HG02678 (cell line): Measurements from ENCODE around the gene UHRF2.
"Not testable (repeated sequence)": the region's sequence is repeated elsewhere in the genome, so short reads cannot be mapped to it uniquely, and the experiment has no call there.

Experiments used
- ATAC-seq: cut with Tn5 transposase; IDR thresholded peaks from one replicate; pipeline ENCODE4 v1.9.1; 2021; ENCODE audit warnings: mild to moderate bottlenecking, moderate library complexity; ENCODE audit not compliant: unreplicated experiment

Gene UHRF2, protein sequence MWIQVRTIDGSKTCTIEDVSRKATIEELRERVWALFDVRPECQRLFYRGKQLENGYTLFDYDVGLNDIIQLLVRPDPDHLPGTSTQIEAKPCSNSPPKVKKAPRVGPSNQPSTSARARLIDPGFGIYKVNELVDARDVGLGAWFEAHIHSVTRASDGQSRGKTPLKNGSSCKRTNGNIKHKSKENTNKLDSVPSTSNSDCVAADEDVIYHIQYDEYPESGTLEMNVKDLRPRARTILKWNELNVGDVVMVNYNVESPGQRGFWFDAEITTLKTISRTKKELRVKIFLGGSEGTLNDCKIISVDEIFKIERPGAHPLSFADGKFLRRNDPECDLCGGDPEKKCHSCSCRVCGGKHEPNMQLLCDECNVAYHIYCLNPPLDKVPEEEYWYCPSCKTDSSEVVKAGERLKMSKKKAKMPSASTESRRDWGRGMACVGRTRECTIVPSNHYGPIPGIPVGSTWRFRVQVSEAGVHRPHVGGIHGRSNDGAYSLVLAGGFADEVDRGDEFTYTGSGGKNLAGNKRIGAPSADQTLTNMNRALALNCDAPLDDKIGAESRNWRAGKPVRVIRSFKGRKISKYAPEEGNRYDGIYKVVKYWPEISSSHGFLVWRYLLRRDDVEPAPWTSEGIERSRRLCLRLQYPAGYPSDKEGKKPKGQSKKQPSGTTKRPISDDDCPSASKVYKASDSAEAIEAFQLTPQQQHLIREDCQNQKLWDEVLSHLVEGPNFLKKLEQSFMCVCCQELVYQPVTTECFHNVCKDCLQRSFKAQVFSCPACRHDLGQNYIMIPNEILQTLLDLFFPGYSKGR

GRCh38 chr9:6412487-6413364 is at the start of gene UHRF2:
TSS of gene UHRF2 (plus strand) at chr9:6413199. CDS start at chr9:6413491, 292 bp downstream.
- peak; percentile 81 for ATAC-seq

DNA sequence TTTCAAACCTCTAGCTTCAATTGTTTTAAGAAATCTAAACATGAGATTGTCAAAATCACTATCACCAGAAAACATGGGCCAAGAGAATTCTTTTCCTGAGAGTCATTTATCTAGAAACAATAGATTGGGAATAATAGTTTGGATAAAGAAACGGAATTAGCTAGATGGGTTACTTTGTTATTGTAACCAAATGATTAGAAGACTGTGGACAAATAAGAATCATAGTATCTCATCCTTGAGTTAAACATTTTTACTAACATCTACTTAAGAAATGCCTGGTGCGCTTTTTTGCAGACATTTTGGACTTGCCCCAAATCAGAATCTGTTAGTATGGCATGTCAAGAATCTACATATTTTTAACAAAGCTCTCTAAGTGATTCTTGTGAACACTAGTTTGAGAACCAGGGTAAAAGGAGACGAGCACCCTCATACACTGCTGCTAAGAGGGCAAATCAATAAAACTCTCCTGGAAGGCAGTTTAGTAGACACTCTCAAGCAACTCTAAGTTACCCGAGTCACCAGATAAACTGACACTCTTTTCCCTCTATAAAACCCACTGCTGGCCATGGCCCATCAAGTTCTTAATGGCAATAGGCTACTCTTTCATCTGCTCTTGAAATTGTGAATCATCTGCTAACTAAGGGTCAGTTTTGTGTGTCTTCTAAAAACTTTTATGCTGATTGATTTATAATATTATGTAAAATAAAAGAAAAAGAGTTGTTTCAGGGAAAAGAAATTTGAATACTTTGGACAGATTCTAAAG is 45.7 kb upstream of the UHRF2 start:
- ATAC-seq, result no peak

- ATAC-seq, result no peak
Measured at GRCh38 chr9:6368831-6369230, 44.2 kb upstream of the UHRF2 start.

- ATAC-seq, result not testable (repeated sequence)
Measured at GRCh38 chr9:6381477-6382012, 31.5 kb upstream of the UHRF2 start.

GRCh38 chr9:6382681-6383080 is 30.3 kb upstream of the UHRF2 start:
- ATAC-seq, result no peak

GRCh38 chr9:6383551-6384225 is 29.3 kb upstream of the UHRF2 start:
- ATAC-seq, result no peak

GRCh38 chr9:6384732-6385131 is 28.3 kb upstream of the UHRF2 start:
- no peak for ATAC-seq

- ATAC-seq, result no peak
Measured at GRCh38 chr9:6399071-6399470, 13.9 kb upstream of the UHRF2 start.

DNA sequence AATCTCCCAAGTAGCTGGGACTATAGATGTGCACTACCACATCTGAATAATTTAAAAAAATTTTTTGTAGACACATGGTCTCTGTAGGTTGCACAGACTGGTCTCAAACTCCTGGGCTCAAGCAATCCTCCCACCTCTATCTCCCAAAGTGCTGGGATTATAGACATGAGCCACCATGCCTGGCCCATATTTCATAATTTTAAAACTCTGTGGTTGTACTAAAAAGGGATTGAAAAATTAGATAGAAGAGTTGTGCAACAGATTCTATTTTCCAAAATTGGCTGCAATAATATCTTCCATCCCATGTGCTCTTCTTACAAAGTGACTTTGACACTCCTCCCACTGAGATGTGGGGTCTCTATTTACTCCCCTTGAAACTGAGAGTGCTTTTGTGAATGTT is 7.6 kb upstream of the UHRF2 start:
- no peak for ATAC-seq

GRCh38 chr9:6407778-6408177 is 5.2 kb upstream of the UHRF2 start:
- no peak for ATAC-seq

GRCh38 chr9:6408320-6408719 is 4.7 kb upstream of the UHRF2 start:
- no peak for ATAC-seq

GRCh38 chr9:6409811-6410210 is 3.2 kb upstream of the UHRF2 start:
- no peak for ATAC-seq

GRCh38 chr9:6410633-6411032 is 2.4 kb upstream of the UHRF2 start:
- ATAC-seq, result no peak

- peak; percentile 17 for ATAC-seq
Measured at GRCh38 chr9:6413365-6414246, 607 bp downstream of the UHRF2 start.

- no peak for ATAC-seq
Measured at GRCh38 chr9:6414247-6414641, 1.2 kb downstream of the UHRF2 start.

GRCh38 chr9:6415266-6415665 is 2.3 kb downstream of the UHRF2 start:
- no peak for ATAC-seq

DNA sequence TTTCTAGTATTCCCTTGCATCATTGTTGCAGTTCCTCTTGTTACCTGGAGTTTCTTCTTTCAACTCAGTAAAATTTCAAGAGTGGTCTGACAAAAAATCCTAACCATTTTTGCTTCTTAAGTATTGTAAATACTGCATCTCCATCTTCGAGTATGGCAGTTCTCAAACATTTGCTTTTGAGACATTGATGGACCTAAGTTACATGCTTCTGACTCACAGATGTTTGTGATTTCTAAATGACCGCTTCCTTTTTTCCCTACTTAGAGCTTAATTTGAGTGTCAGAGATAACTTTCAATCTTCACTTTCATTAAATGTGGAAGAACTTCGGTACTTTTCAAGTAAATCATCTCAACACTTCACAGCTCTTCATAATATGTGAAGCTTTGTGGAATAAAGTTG is 4.2 kb downstream of the UHRF2 start:
- no peak for ATAC-seq

- ATAC-seq, result no peak
Measured at GRCh38 chr9:6418764-6419163, 5.8 kb downstream of the UHRF2 start.

GRCh38 chr9:6424940-6425339 is 11.9 kb downstream of the UHRF2 start:
- ATAC-seq, result no peak
